NK-92 (cell line): ENCODE results near the gene RS1.

Source experiments
- DNase-seq: peaks from one replicate; lab custom pipeline; 2025; ENCODE audit not compliant: unreplicated experiment; lab: John Stamatoyannopoulos, UW

RS1 gene

DNA sequence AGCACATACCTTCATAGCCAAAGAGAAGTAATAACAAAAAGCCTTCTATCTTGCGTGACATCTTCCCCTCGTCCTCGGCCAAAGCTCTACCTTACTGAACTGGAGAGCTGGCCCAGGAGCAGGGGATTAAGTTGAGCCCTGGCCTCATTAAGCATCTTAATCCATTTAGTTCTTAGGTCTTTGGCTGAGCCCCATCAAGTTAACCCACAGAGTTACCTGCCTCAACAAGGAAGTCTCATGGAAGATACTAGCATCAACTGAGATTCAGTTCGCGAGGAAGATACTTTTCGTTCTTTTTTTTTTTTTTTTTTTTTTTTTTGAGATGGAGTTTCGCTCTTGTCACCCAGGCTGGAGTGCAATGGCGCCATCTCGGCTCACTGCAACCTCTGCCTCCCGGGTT, at the start of gene RS1:
RS1 (minus strand) TSS at position 101 of the 400 bp plus-strand sequence; CDS start at position 61, 40 bp downstream.
- DNase-seq: no peak

DNA sequence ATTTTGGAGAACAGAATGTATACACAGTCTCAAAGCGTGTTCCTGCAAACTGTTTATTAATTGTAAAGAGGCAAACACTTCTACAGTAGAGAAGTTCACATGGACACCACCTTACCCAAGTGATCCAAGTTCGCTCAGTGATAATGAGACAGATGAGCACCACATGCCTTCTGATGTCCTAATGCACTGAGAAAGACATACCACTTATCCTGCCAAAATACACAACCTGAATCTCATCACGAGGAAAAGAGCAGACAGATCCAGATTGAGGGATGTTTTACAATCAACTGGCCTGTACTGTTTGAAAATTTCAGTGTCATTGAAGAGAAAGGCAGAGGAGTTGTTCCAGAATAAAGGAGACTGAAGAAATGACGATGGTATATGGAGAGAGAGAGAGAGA, 47.9 kb upstream of the RS1 start:
- DNase-seq: no peak

DNA sequence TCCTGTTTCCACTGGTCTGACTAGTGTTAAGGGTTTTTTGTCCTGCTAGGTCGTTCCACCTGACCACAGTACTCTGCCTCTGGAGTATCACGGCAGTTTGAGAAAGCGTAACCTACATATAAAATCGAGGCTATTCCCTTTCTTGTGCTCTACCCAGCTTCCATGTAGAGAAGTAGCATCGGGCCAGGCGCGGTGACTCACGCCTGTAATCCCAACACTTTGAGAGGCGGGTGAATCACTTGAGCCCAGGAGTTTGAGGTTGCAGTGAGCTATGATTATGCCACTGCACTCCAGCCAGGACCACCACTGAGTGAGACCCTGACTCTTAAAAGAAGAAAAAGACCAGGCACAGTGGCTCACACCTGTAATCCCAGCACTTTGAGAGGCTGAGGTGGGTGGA, 43.0 kb upstream of the RS1 start:
- no peak for DNase-seq

DNA sequence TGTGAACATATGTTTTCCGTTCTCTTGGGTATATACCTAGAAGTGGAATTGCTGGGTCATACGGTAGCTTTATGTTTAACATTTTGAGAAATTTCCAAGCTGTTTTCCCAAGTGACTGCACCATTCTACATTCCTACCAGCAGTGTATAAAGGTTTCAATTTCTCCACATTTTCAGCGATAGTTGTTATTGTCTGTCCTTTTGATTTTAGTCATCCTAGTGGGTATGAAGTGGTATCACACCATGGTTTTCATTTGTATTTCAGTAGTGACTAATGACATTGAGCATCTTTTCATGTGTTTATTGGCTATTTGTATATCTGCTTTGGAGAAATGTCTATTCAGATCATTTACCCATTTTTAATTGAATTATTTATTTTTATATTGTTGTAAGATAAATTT, 37.9 kb upstream of the RS1 start:
- DNase-seq: no peak

DNA sequence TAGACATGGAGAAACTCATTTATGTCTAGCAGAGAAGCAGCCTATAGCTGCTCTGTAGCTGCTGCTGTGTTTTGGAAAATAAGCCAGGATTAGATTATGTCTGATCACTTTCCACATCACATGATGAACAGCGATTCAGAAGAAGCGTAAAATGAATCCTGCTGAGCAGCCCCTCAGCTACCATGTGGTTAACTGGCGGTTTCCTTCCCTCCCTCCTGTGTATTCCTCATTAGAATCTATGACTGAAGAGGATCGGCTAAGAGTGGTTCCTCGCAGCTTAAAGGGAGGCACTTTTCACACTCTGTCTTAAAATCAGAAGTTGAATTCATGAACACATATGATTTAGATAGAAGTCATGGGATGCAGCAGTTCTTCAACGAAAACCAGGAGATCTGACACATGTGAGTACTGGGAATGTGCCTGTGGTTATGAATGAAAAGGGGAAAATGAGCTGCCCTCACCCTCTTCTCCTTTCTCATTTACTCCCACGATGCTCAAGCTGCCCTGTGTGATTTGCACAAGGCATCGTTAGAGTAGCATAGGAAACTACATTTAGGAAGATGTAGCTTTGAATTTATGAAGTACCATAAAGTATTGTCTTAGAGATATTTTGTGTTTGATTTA, 35.6 kb upstream of the RS1 start, which contains the start of gene PPEF1:
PPEF1 (plus strand) TSS at position 220 of the 624 bp plus-strand sequence; CDS start at position 356, 136 bp downstream.
- DNase-seq: no peak

DNA sequence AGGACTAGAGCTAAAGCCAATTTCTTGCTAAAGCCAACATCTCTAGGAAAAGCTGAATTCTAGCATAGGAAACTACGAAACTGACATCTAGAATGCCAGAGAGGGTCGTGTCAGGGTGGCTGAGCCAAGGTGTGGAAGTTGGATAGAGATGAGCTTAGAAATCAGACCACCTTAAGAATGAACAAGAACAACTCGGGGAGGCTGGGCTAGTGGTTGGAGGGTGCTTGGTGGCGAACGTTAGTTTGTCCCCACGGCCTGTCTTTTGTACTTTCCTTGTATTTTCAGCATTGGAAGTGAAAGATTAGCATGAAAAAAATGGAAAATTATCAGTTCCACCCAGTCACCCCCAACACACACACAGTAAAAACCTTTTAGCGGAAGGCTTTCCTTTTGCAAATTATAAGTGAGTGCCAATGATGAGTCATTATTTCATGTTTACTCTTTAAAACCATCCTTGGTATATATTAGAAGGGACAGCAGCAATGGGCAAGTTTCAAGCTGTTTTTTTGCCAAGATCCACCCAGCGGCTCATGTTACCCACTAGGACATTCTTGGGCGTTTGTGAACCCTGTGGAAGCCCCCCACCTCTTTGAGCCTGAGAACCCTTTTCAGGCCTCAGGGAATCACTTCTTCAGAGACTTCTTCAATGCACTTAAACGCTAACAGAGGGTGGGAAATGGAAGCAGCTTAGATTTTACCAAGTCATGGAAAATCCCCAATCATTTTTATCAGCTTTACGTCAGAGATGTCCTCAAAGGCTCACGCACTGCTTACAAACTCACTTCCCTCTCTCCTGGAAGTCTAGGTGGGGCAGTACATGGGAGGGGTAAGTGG, 30.7 kb upstream of the RS1 start:
- no peak for DNase-seq

DNA sequence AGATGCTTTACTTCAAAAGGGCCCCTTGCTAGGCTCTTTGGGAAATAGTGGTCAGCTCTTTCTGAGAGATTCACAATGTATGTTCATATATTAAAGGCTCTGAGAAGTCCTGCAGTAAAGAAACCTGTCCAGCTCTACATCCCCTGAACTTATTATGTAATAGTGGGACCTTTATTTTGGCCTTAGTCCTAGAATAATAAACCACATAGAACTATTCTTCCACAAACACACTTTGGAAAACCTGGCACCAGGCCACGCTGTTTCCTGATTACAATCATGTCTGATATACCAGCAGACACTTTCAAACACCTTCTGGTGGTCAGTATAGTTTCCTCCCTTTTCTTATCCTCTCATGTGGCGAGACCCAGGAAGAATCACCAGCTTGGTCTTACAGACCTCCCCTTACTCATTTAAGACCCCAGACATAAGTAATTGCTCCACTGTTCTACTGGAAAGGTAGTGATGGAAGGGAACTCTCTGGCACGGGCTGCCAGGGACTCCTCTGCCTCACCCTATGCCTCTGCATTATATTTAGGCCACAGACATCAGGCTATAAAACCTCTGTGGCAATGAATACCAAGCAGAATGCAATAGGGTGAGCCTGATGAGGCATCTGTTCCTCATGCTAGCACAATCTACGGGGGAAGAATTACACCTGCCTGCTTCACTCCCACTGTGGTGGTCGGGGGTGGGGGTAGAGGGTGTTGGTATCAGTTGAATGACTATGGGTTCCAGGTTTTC, 29.9 kb upstream of the RS1 start:
- no peak for DNase-seq

DNA sequence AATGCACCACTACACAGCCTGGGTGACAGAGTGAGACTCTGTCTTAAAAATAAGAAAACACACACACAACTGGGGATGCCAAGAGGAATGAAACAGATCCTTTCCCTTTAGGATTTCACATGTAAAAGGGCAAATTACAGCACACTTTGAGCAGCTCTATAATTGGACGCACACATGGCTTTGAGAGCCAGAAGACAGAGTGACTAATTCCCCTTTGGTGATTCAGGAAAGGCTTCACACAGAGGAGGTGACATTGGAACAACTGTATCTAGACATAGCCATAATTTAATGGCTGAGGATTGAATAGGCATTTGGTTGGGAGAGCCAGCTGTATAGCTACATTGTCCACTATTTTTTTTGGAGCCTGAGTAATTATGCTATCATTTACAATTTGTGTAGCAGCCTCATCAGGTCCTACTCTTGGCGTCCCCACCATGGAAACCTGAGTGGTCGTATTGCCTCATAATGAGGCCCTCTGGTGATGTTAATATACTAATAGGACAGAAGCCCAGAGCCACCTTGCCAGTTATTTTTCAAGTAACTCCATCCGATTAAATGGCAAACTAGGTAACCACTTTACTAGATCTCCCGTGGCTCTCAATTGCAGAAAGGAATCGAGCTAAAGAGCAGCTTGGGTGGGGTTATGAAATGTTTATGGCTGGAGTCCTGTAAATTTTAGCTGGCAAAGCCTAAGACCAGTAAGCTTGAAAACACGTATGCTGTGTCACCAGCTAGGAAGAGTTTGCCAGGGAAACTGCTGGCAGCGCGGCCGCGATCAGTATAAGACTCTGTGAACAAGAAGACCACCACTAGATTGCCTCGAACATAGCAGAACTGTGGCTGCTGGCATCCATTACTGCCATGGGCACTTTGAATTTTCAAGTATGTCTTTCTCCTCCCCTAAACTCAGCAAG, 27.1 kb upstream of the RS1 start:
- DNase-seq: no peak

DNA sequence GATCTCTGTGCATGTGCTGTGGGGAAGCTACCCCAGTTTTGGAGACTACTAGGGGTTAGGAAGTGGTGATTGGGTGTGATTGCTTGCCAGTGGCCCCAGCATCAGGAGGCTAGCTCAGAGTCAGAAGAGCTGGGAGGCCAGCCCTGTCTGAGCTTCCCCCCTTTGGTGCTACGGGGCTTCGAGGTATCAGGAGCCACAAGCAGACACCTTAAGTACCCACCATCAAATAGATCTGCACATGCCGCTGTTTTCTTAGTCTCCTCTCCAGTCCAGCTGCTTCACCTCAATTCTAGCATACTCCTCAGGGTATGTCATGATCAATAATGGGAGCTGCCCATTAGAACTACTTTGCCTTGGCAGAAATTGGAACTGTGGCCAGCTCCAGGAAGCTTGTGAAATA, 24.7 kb upstream of the RS1 start:
- no peak for DNase-seq

DNA sequence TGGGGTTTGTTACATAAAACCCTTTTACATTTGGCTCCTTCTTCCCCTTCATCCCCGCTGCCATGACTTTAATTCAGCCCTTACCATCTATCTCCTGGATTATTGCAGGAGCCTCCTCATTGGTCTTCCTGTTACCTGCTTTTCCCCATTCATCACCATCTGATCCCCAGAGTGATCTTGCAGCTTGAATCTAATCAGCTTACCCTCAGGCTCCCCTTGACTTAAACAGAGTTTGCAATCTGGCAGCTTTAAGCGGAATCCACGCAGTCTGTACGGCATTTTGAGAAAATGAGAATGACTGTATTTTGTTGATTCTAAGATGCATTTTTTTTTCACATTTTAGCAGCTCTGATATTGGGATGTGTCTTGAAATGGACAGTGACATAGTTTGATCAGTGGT, 20.6 kb upstream of the RS1 start:
- DNase-seq: no peak

DNA sequence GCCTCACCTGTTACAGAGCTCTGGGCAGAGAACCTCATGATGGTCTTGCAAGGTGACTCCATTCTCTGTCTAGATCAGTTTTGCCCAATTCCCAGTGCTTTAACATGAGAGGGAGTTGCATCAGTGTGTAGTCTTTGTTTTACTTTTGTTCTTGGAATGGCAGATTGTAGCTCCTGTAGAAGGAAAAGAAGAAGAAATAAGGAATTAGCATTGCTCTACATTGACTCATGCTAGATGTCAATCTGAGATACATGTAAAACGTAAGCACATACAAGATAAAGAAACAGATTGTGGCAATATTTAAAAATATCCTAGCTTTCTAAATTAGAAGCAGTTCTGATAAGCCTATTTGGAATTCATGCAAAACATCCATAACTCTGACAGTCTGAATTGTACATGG, 19.5 kb upstream of the RS1 start:
- DNase-seq: no peak

DNA sequence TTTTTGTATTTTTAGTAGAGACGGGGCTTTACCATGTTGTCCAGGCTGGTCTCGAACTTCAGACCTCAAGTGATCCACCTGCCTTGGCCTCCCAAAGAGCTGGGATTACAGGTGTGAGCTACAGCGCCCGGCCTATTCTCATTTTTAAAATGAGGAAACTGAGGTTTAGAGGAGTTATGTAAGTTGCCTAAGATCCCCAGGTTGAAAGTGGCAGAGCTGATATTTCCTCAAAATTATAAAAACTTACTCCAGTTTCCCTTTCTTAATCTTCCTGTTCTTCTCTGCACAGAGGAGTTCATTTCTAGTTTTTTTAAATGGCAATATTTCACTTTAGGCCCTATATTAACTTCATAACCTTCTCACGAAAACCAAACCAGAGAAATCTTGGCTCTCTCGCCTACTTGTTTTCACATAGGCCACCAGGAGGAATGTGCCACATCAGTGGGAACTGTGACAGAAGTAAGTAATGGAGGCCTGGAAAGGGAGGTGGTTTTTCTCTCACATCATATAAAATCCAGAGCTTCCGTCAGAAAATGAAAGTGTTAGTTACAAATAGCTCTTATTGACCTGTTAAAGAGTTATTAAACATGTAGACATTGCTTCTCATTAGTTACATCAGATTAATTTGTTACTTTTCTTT, 16.1 kb upstream of the RS1 start:
- DNase-seq: no peak

DNA sequence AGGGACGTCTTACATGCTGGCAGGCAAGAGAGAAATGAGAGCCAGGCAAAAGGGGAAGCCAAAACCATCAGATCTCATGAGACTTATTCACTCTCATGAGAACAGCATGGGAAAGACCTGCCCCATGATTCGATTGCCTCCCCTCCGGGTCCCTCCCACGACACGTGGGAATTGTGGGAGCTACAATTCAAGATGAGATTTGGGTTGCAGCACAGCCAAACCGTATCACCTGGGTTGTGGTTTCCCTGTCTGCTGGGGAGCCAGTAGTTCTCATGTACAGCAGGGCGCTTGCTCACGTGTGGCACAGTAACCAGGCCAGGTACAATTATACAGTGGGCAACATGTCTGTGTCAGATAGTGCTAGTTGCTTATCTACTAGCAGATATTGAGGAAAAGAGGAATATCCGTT, 11.1 kb upstream of the RS1 start:
- no peak for DNase-seq

DNA sequence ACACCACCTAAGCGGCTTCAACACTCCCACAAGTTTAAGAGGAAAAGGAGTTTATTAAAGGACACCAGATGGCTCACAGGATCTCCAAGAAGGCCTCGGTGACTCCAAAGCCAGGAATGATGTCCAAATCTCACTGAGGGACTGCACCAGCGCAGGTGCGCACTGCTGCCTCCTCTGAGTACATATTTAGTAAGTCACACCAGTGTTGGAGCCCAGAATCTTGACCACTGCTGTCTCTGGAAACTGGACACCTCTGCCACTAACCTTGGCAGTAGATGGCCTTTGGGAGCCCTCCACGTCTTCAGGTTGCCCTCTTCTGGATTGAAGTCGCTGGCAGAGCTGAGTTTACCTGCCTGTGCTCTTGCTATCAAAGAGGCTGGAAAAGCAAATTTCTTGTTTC, 10.1 kb upstream of the RS1 start:
- no peak for DNase-seq

DNA sequence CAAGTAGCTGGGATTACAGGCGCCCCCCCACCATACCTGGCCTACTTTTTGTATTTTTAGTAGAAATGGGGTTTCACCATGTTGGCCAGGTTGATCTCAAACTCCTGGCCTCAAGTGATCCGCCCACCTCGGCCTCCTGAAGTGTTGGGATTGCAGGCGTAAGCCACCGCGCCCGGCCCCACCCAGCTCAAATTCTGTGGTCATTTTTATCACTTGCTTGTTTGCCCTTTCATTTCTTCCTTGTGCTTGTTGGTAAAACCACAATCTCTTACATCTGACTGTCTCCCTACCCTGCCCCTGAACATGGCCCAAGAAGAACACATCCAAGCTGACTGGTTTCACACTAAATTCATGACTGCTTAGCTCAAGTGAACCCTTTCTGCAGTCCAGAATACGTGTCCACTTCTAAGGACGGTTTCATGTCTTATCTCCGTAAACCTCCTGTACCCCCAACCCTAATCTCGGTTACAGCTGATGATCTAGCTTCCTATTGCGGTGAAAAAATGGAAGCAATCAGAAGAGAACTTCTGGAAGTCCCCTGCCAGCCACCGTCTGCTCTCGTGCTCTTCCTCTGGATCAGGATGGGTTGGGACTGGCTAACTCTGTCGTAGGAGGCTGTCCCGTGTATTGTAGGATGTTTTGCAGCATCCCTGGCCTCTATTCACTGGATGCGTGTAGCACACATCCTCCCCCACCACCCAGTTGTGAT, 5.4 kb upstream of the RS1 start:
- DNase-seq: no peak

DNA sequence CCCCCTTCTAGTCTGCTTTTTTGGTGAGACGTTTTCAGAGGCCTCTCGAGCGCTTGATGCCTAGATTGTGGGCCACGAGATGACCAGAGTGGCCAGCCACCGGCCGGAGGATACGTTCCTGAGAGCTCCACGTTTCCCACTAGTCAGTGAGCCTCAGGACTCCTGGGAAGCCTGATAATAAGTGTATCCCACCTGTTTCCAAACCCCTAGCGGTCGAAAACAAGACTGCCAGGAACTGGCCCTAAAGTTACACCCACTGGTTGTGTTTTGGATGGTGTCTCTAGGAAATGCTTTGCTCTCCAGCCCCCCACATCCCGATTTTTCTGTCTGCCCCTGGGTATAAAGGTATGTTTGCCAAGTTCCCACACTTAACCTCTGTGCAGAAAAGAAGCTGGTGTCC, 4.6 kb upstream of the RS1 start:
- DNase-seq: no peak

DNA sequence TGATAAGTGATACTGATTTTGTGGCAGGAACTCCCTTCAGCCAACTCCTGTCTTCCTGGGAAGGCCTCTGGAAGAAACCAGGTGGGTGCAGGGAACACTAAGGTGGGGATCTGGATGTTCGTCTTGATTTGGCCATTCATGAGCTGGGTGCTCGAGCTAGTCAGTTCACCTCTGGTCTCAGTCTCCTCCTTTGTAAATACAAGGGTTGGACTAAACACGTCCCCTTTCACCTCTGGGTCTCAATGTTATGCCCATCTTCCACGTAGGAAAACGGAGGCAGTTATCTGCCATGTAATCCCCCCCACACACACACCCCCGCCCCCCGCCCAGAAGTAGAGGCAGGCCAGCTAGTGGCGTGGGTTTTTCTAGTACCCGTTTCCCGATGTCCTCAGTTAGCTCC, 4.1 kb upstream of the RS1 start:
- DNase-seq: no peak

DNA sequence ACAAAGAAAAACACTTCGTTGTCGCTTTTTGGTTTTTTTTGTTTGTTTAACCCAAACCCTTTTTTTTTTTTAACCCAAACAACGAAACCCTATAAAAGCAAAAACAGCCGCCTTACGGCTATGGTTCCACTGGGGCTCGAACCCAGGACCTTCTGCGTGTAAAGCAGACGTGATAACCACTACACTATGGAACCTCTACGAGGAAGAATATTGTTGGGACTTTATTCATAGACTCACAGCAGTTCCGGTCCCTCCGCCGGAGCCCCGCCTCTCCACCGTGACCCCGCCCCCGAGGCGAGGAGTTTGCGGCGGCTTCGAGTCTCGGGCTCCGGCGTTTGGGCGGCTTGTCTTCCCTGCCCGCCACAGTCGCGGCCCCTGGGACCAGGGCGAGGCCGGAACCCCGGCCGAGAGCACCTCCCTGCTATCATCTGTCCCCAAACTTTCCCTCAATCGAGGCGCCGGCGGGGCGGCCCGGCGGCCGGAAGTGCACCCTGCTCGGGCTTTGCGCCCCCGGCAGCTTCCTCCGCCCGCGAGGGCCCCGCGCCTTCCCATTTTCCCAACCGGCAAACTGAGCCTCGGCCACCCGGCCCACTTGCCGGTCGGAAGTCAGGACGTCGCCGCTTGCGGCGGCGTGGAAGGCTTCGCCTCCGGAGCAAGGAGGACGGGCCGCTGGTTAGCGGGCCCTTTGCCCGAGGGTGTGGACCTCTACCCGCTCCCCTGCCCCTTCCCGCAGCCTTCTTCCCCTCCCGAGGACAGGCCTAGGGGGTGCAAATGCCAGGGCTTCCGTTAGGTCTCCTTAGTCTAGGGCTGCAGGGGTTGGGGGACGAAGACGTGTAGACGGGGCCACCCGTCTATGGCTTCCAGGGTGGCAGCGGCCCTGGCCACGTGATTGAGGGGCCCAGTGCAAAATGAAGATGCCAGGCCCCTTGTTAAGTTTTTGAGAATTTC, 3.2 kb upstream of the RS1 start:
- no peak for DNase-seq

DNA sequence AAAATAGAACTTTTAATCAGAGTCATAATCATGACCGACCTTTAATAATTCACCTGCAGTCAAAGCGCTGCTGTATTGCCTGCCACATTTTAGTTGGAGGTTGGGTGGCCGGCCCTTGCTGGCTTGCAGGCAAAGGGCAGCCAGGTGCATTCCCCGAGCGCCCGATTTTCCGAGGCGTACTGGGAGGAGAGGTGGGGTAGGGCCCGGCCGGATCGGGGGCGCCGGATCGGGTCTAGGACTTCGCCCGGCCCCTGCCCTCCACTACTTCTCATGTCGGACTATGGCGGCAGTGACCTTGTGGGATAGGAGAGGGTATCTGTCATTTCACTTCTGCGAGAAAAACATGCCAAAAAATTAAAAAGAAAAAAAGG, 2.5 kb upstream of the RS1 start:
- DNase-seq: no peak
